ENCODE measurements around the gene RCSD1. TPM values are rescaled to one million over a fixed set of nuclear protein-coding genes. Genes with fewer than 3 reads are reported as not detected.

RCSD1 gene
- total and polyA plus RNA-seq, 2 of the 13 experiments (the other 11 are each of a cell fraction or from before 2014, with no cell fraction given), result not detected

DNA sequence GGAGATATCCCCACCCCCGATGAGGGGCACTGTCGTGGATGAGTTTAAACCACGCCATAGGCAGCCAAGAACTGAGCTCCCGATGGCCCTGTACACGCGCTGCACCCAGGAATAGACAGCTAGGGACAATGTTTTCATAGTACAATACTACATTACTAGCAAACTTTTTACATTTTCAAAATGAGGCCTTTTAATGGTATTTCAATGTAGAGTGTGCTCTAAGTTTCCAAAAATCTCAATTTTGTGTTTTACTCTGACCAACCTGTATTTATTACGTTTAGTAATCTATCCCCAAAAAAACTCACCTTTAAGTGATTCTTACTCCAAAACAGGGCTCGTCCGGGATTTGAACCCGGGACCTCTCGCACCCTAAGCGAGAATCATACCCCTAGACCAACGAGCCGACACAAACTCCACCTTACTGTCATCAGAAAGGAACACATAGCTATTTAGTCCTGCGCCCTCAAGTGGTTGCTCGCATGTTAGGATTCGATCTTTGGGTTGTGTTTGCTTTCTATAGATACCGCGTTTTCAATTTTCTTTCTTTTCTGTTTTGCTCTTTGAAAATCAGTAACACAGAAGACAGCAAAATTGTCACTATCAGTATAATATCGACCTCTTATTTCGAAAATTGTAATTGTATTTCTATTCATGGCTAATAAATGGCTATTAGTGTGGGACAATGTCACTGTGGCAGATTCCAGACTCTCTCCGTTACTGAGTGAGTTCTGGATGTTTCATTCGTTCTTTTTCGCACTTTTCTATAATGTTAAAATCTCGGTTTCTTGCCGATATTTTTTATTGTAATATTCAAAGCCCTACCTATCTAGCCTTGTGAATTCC is 85.3 kb downstream of the RCSD1 start (continued):
- TF ChIP-seq, protein P1, sequence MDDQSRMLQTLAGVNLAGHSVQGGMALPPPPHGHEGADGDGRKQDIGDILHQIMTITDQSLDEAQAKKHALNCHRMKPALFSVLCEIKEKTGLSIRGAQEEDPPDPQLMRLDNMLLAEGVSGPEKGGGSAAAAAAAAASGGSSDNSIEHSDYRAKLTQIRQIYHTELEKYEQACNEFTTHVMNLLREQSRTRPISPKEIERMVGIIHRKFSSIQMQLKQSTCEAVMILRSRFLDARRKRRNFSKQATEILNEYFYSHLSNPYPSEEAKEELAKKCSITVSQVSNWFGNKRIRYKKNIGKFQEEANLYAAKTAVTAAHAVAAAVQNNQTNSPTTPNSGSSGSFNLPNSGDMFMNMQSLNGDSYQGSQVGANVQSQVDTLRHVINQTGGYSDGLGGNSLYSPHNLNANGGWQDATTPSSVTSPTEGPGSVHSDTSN (CRISPR knock-in tag; IDR thresholded peaks at IDR 0.05; ENCODE audit: borderline replicate concordance), result no peak
- TF ChIP-seq, protein P2, sequence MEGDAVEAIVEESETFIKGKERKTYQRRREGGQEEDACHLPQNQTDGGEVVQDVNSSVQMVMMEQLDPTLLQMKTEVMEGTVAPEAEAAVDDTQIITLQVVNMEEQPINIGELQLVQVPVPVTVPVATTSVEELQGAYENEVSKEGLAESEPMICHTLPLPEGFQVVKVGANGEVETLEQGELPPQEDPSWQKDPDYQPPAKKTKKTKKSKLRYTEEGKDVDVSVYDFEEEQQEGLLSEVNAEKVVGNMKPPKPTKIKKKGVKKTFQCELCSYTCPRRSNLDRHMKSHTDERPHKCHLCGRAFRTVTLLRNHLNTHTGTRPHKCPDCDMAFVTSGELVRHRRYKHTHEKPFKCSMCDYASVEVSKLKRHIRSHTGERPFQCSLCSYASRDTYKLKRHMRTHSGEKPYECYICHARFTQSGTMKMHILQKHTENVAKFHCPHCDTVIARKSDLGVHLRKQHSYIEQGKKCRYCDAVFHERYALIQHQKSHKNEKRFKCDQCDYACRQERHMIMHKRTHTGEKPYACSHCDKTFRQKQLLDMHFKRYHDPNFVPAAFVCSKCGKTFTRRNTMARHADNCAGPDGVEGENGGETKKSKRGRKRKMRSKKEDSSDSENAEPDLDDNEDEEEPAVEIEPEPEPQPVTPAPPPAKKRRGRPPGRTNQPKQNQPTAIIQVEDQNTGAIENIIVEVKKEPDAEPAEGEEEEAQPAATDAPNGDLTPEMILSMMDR (CRISPR knock-in tag; IDR thresholded peaks at IDR 0.05), result peak; percentile 91
- TF ChIP-seq, protein P3, sequence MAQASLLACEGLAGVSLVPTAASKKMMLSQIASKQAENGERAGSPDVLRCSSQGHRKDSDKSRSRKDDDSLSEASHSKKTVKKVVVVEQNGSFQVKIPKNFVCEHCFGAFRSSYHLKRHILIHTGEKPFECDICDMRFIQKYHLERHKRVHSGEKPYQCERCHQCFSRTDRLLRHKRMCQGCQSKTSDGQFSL (CRISPR knock-in tag; IDR thresholded peaks at IDR 0.05), result no peak
- TF ChIP-seq, protein P4, sequence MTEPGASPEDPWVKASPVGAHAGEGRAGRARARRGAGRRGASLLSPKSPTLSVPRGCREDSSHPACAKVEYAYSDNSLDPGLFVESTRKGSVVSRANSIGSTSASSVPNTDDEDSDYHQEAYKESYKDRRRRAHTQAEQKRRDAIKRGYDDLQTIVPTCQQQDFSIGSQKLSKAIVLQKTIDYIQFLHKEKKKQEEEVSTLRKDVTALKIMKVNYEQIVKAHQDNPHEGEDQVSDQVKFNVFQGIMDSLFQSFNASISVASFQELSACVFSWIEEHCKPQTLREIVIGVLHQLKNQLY (CRISPR knock-in tag; IDR thresholded peaks at IDR 0.05), result 0 out of 2 replicates have a peak, but pooled peaks have one; percentile 29
- TF ChIP-seq FOXC1 (CRISPR knock-in tag; IDR thresholded peaks at IDR 0.05; ENCODE audit: borderline replicate concordance), result no peak
- TF ChIP-seq, protein P5, sequence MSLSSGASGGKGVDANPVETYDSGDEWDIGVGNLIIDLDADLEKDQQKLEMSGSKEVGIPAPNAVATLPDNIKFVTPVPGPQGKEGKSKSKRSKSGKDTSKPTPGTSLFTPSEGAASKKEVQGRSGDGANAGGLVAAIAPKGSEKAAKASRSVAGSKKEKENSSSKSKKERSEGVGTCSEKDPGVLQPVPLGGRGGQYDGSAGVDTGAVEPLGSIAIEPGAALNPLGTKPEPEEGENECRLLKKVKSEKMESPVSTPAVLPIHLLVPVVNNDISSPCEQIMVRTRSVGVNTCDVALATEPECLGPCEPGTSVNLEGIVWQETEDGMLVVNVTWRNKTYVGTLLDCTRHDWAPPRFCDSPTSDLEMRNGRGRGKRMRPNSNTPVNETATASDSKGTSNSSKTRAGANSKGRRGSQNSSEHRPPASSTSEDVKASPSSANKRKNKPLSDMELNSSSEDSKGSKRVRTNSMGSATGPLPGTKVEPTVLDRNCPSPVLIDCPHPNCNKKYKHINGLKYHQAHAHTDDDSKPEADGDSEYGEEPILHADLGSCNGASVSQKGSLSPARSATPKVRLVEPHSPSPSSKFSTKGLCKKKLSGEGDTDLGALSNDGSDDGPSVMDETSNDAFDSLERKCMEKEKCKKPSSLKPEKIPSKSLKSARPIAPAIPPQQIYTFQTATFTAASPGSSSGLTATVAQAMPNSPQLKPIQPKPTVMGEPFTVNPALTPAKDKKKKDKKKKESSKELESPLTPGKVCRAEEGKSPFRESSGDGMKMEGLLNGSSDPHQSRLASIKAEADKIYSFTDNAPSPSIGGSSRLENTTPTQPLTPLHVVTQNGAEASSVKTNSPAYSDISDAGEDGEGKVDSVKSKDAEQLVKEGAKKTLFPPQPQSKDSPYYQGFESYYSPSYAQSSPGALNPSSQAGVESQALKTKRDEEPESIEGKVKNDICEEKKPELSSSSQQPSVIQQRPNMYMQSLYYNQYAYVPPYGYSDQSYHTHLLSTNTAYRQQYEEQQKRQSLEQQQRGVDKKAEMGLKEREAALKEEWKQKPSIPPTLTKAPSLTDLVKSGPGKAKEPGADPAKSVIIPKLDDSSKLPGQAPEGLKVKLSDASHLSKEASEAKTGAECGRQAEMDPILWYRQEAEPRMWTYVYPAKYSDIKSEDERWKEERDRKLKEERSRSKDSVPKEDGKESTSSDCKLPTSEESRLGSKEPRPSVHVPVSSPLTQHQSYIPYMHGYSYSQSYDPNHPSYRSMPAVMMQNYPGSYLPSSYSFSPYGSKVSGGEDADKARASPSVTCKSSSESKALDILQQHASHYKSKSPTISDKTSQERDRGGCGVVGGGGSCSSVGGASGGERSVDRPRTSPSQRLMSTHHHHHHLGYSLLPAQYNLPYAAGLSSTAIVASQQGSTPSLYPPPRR (CRISPR knock-in tag; IDR thresholded peaks at IDR 0.05; ENCODE audit: borderline replicate concordance), result no peak
- 0 out of 2 replicates have a peak, but pooled peaks have one; percentile 61 for TF ChIP-seq KLF9 (CRISPR knock-in tag; IDR thresholded peaks at IDR 0.05; ENCODE audit: low read depth)
- 0 out of 2 replicates have a peak, but pooled peaks have one; percentile 57 for TF ChIP-seq ZNF670 (CRISPR knock-in tag; IDR thresholded peaks at IDR 0.05; ENCODE audit: borderline replicate concordance)
- no peak for TF ChIP-seq ZNF720 (CRISPR knock-in tag; IDR thresholded peaks at IDR 0.05)
- TF ChIP-seq, protein P6, sequence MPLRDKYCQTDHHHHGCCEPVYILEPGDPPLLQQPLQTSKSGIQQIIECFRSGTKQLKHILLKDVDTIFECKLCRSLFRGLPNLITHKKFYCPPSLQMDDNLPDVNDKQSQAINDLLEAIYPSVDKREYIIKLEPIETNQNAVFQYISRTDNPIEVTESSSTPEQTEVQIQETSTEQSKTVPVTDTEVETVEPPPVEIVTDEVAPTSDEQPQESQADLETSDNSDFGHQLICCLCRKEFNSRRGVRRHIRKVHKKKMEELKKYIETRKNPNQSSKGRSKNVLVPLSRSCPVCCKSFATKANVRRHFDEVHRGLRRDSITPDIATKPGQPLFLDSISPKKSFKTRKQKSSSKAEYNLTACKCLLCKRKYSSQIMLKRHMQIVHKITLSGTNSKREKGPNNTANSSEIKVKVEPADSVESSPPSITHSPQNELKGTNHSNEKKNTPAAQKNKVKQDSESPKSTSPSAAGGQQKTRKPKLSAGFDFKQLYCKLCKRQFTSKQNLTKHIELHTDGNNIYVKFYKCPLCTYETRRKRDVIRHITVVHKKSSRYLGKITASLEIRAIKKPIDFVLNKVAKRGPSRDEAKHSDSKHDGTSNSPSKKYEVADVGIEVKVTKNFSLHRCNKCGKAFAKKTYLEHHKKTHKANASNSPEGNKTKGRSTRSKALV (CRISPR knock-in tag; IDR thresholded peaks at IDR 0.05), result no peak
- TF ChIP-seq, protein P7, sequence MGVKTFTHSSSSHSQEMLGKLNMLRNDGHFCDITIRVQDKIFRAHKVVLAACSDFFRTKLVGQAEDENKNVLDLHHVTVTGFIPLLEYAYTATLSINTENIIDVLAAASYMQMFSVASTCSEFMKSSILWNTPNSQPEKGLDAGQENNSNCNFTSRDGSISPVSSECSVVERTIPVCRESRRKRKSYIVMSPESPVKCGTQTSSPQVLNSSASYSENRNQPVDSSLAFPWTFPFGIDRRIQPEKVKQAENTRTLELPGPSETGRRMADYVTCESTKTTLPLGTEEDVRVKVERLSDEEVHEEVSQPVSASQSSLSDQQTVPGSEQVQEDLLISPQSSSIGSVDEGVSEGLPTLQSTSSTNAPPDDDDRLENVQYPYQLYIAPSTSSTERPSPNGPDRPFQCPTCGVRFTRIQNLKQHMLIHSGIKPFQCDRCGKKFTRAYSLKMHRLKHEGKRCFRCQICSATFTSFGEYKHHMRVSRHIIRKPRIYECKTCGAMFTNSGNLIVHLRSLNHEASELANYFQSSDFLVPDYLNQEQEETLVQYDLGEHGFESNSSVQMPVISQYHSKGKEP (CRISPR knock-in tag; IDR thresholded peaks at IDR 0.05), result no peak
- no peak for TF ChIP-seq ATF7-NPFF (CRISPR knock-in tag; IDR thresholded peaks at IDR 0.05; ENCODE audit: low read depth)
